ENCODE results near the gene RPS23.

- TF ChIP-seq CTCF (IDR thresholded peaks at IDR 0.05) (no peak), POLR2A (IDR thresholded peaks at IDR 0.05) (no peak)
Measured at GRCh38 chr5:82325996-82326395, 47.8 kb upstream of the RPS23 start.

All from uterus (tissue), 2 donors.